IPS DF 6.9 (cell line): ENCODE measurements around the gene OXT.
"Not testable (repeated sequence)": the region's sequence is repeated elsewhere in the genome, so short reads cannot be mapped to it uniquely, and the experiment has no call there.

Experiments used
- DNase-seq: peaks from one replicate; pipeline ENCODE4 v3.0.0-alpha.2; 2013; ENCODE audit warnings: low read depth, low spot score
- H3K27ac ChIP-seq: one replicate; pipeline ENCODE4 v1.5.1; 2013; ENCODE audit warnings: low read length, control low read depth
- H3K27me3 ChIP-seq: 2 replicates; pipeline ENCODE4 v1.6.1; 2013; ENCODE audit warnings: mild to moderate bottlenecking, low read length; ENCODE audit not compliant: control insufficient read depth, insufficient read depth
- H3K36me3 ChIP-seq: 2 replicates; pipeline ENCODE4 v1.6.1; 2013; ENCODE audit warnings: low read length; ENCODE audit not compliant: control insufficient read depth, insufficient read depth
- H3K4me1 ChIP-seq: 2 replicates; pipeline ENCODE4 v1.6.1; 2013; ENCODE audit warnings: low read length; ENCODE audit not compliant: control insufficient read depth, insufficient read depth
- H3K4me3 ChIP-seq: 2 replicates; pipeline ENCODE4 v1.5.1; 2013; ENCODE audit warnings: mild to moderate bottlenecking, low read length
- H3K9me3 ChIP-seq: 2 replicates; pipeline ENCODE4 v1.6.1; 2013; ENCODE audit warnings: low read length, inconsistent platforms; ENCODE audit not compliant: control insufficient read depth, insufficient read depth
- WGBS: extraction: QIAGEN DNeasy Blood & Tissue Kit; methylation state at CpG from one replicate; pipeline ENCODE4 v1.1.7; 2013; ENCODE audit warnings: mixed read lengths, missing lambda C conversion rate; ENCODE audit not compliant: insufficient read length, insufficient coverage; 5-methylcytosine and 5-hydroxymethylcytosine counted together

The OXT gene

DNA sequence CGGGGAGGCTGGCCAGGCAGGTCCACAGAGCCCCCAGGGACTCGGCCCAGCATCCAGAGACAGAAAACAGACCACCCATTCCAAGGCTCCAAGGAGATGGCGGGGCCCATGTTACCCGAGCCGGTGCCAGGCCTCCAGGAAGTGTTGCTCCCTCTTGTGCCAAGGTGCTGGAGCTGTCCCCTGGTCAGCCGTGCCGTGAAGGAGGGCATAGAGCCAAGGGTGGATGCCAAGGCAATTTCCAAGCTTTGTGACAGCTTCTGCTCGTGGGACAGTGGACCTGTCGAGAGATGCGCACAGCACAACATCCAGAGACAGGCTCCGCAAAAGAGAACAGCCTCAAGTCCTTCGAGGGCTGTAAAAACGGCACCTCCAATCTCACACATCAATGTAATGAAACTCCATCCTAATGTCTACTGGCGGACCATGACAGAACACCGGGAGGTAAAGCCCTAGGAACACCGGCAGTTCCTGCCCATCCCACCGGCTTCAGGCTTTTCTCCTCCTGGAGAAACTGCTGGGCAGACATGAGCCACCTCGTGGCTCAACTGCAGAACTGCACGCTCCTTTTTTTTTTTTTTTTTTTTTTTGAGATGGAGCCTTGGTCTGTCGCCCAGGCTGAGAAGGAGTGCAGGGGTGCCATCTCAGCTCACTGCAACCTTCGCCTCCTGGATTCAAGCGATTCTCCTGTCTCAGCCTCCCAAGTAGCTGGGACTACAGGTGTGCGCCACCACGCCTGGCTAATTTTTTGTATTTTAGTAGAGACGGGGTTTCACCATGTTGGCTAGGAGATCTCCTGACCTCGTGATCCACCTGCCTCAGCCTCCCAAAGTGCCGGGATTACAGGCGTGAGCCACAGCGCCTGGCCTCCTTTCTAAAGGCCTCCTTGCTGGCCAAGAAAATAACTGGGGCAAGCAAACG is 44.0 kb downstream of the OXT start:
- DNase-seq = no peak
- WGBS = no CpG with 5 or more reads among the region's 30 CpGs
- H3K27ac ChIP-seq = no peak overlapping the region
- no peak overlapping the region for H3K4me3 ChIP-seq
- H3K4me1 ChIP-seq = peaks cover 2% of the 10 kb centered on the region; the same call in 1 of the 2 replicates
- no peaks in the 10 kb centered on the region for H3K27me3 ChIP-seq
- no peaks in the 10 kb centered on the region for H3K9me3 ChIP-seq
- H3K36me3 ChIP-seq = no peaks in the 10 kb centered on the region

DNA sequence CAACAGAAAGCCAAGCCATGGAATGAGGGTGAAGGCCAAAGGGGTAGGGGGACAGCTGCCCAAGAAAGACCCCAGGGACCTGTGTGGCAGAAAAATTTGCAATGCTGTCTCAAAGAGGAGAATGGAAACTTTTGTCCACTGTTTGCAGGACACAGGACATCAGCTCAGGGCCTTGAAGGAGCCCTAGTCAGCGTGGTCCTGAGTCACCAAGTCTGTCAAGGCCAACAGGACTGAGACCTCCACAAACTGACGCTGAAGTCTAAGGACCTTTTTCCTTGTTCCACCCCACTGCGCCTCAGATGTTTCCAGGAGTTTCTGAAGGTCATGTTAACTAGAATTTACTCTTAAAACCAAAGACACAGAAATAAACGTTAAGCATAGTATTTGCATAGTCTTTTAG is 44.9 kb downstream of the OXT start:
- no peak for DNase-seq
- Histone ChIP-seq H3K36me3 (no peaks in the 10 kb centered on the region), H3K4me1 (peaks cover 2% of the 10 kb centered on the region; the same call in 1 of the 2 replicates), H3K4me3 (no peak overlapping the region), H3K9me3 (no peaks in the 10 kb centered on the region), H3K27ac (no peak overlapping the region), H3K27me3 (no peaks in the 10 kb centered on the region)
- no CpG with 5 or more reads among the region's 4 CpGs for WGBS

DNA sequence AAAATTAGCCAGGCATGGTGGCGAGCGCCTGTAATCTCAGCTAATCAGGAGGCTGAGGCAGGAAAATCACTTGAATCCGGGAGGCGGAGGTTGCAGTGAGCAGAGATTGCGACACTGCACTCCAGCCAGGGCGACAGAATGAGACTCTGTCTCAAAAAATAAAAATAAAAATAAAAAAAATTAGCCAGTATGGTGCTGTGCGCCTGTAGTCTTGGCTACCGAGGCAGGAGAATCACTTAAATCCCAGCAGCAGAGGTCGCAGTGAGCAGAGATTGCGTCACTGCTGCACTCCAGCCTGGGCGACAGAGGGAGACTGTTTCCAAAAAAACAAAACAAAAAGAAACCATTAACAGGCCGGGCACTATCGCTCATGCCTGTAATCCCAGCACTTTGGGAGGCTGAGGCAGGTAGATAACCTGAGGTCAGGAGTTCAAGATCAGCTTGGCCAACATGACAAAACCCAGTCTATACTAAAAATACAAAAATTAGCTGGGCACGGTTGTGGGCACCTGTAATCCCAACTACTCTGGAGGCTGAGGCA is 46.5 kb downstream of the OXT start:
- H3K9me3 ChIP-seq, H3K36me3 ChIP-seq, DNase-seq, H3K27ac ChIP-seq, H3K4me1 ChIP-seq, H3K4me3 ChIP-seq, H3K27me3 ChIP-seq: not testable (repeated sequence)
- WGBS = no CpG with 5 or more reads among the region's 14 CpGs

DNA sequence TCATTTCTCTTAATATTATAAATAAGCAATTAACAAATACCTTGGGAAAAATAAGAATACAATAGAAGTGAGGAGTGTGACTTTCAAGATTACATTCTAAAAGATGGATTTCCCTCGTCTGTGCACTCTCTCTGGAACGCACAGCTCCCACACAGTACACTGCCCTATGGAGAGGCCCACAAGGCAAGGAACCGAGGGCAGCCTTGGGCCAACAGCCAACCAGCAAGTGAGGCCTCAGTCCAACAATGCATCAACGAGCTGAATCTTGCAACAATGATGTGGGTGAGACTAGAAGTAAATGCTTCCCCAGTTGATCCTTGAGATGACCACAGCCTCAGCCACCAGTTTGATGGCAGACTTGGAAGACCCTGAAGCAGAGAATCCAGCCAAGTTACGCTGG is 47.6 kb downstream of the OXT start:
- Histone ChIP-seq H3K4me1 (0 out of 2 replicates have a peak, but pooled peaks cover 2% of the 10 kb centered on the region), H3K36me3 (peaks cover 5% of the 10 kb centered on the region; the same call in 1 of the 2 replicates)

DNA sequence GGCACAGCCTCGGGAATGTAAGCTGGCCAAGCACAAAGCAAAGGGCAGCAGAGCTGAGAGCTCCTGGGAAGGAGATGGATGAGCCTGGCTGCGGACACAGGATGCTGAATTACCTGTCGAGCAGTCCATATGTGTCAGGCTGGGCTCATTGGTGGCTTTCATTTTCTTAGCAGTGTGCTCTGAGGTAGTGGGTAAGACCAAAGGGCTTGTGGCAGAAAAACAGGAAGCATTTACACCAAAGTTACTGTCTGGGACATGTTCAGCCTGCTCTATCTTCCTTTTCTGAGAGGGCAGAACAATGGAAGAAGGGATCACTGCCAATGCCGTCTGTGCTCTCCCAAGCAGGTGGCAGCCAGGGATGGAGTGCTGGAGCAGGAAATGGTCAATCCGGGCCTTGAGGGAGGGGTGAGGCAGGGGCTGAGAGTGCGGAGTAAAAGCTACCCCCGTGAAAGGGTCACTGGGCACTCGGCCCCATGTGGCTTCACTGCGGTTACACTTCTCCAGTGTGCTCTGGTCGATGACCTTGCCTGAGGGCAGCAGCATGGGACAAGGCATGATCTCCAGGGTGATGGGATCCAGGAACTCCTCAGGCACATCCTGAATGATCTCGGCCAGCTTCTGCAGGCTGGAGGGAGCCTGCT is 50.0 kb downstream of the OXT start:
- H3K27ac ChIP-seq = no peak overlapping the region
- no peak for DNase-seq
- no peak overlapping the region for H3K4me3 ChIP-seq
- no peaks in the 10 kb centered on the region for H3K9me3 ChIP-seq
- H3K4me1 ChIP-seq = no peaks in the 10 kb centered on the region
- H3K36me3 ChIP-seq = peaks cover 5% of the 10 kb centered on the region; the same call in 1 of the 2 replicates
- WGBS = no CpG with 5 or more reads among the region's 11 CpGs
- H3K27me3 ChIP-seq = no peaks in the 10 kb centered on the region

More for the DNA sequence above, 47.6 kb downstream of the OXT start:
- WGBS = no CpG with 5 or more reads among the region's 5 CpGs
- Histone ChIP-seq H3K4me3 (no peak overlapping the region; the same call in 1 of the 2 replicates), H3K27ac (no peak overlapping the region), H3K27me3 (no peaks in the 10 kb centered on the region), H3K9me3 (no peaks in the 10 kb centered on the region)
- DNase-seq = no peak
